ENCODE measurements around the gene FUT7. TPM values are rescaled to one million over a fixed set of nuclear protein-coding genes. Genes with fewer than 3 reads are reported as not detected.
A peak's percentile ranks its signal among the peaks of the same experiment; 100 is the strongest.

The FUT7 gene
- total RNA-seq, 1 donor, result not detected

- peak; percentile 98 for DNase-seq (ENCODE audit: insufficient read length, low spot score, missing footprints)
- peaks cover 31% of the 10 kb centered on the region for H3K27me3 ChIP-seq (ENCODE audit: insufficient read depth, low read length)
- H3K9me3 ChIP-seq (ENCODE audit: low read depth, low read length), result no peaks in the 10 kb centered on the region
- H2AFZ ChIP-seq (ENCODE audit: low read length), result peak overlapping the region; percentile 89
- H3K4me1 ChIP-seq (ENCODE audit: insufficient read depth, low read length), result peaks cover 15% of the 10 kb centered on the region
- H3K36me3 ChIP-seq (ENCODE audit: insufficient read depth, low read length), result no peaks in the 10 kb centered on the region
- H3K4me3 ChIP-seq (ENCODE audit: insufficient read depth, low read length), result peak overlapping the region; percentile 83
- peaks cover 36% of the 10 kb centered on the region for H4K20me1 ChIP-seq (ENCODE audit: insufficient read depth, low read length)
- peak overlapping the region; percentile 93 for H3K4me2 ChIP-seq (ENCODE audit: insufficient read depth, low read length)
- H3K27ac ChIP-seq (ENCODE audit: low read depth, low read length), result no peak overlapping the region
- TF ChIP-seq CTCF (IDR thresholded peaks at IDR 0.05; ENCODE audit: extremely low read depth, low read depth, low read length), result no peak
- H3K79me2 ChIP-seq (ENCODE audit: insufficient read depth, low read length), result peaks cover 30% of the 10 kb centered on the region
Measured at GRCh38 chr9:137045294-137046087, 13.6 kb upstream of the FUT7 start.

GRCh38 chr9:137044502-137045177 lies 12.8 kb upstream of the FUT7 start:
- TF ChIP-seq CTCF (IDR thresholded peaks at IDR 0.05; ENCODE audit: extremely low read depth, low read depth, low read length), result no peak
- Histone ChIP-seq H3K27me3 (ENCODE audit: insufficient read depth, low read length) (peaks cover 23% of the 10 kb centered on the region), H3K9me3 (ENCODE audit: low read depth, low read length) (no peaks in the 10 kb centered on the region), H3K27ac (ENCODE audit: low read depth, low read length) (no peak overlapping the region), H3K4me2 (ENCODE audit: insufficient read depth, low read length) (peak overlapping the region; percentile 83), H2AFZ (ENCODE audit: low read length) (no peak overlapping the region), H3K79me2 (ENCODE audit: insufficient read depth, low read length) (peaks cover 30% of the 10 kb centered on the region), H4K20me1 (ENCODE audit: insufficient read depth, low read length) (peaks cover 36% of the 10 kb centered on the region), H3K36me3 (ENCODE audit: insufficient read depth, low read length) (no peaks in the 10 kb centered on the region), H3K4me1 (ENCODE audit: insufficient read depth, low read length) (peaks cover 15% of the 10 kb centered on the region), H3K4me3 (ENCODE audit: insufficient read depth, low read length) (peak overlapping the region; percentile 83)
- DNase-seq (ENCODE audit: insufficient read length, low spot score, missing footprints), result peak; percentile 97

DNA sequence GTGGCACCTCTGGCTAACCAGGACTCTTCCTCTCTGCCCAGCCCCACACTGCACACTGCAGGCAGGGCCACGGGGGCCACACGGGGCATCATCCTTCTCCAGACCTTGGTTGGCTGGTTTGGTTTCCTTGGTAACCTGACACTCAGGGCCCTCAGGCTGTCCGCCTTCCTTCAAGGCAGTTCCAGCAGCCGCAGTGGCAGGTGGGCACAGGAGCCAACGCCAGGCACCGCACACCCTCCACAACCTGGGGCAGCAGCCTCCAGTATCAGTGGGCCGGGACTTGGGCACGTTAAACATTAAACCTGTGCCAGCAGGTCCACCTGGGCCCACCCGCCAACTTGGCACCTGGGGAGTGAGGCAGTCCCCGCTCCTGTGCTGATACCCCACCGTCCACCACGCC lies 12.1 kb upstream of the FUT7 start:
- peaks cover 30% of the 10 kb centered on the region for H3K79me2 ChIP-seq (ENCODE audit: insufficient read depth, low read length)
- peaks cover 31% of the 10 kb centered on the region for H4K20me1 ChIP-seq (ENCODE audit: insufficient read depth, low read length)
- no peak overlapping the region for H3K27ac ChIP-seq (ENCODE audit: low read depth, low read length)
- H3K9me3 ChIP-seq (ENCODE audit: low read depth, low read length), result no peaks in the 10 kb centered on the region
- H3K27me3 ChIP-seq (ENCODE audit: insufficient read depth, low read length), result peaks cover 17% of the 10 kb centered on the region
- H3K36me3 ChIP-seq (ENCODE audit: insufficient read depth, low read length), result peaks cover 4% of the 10 kb centered on the region
- H3K4me1 ChIP-seq (ENCODE audit: insufficient read depth, low read length), result peaks cover 15% of the 10 kb centered on the region
- TF ChIP-seq CTCF (IDR thresholded peaks at IDR 0.05; ENCODE audit: extremely low read depth, low read depth, low read length), result no peak
- H2AFZ ChIP-seq (ENCODE audit: low read length), result no peak overlapping the region
- H3K4me3 ChIP-seq (ENCODE audit: insufficient read depth, low read length), result no peak overlapping the region
- no peak for DNase-seq (ENCODE audit: insufficient read length, low spot score, missing footprints)
- H3K4me2 ChIP-seq (ENCODE audit: insufficient read depth, low read length), result no peak overlapping the region

Measured in osteoblast (primary cell).